ENCODE data around the gene UTS2R. TPM values are rescaled to one million over a fixed set of nuclear protein-coding genes. Genes with fewer than 3 reads are reported as not detected.

The UTS2R gene
- total RNA-seq, 1 experiment from 2014 or later, result 0.46 TPM

GRCh38 chr17:82414548-82415281 lies 43.1 kb downstream of the UTS2R start (continued):
- TF ChIP-seq NR1H2 (CRISPR knock-in tag; IDR thresholded peaks at IDR 0.05), result no peak
- no peak for TF ChIP-seq OVOL2 (CRISPR knock-in tag; IDR thresholded peaks at IDR 0.05; ENCODE audit: borderline replicate concordance)
- TF ChIP-seq, protein P1, sequence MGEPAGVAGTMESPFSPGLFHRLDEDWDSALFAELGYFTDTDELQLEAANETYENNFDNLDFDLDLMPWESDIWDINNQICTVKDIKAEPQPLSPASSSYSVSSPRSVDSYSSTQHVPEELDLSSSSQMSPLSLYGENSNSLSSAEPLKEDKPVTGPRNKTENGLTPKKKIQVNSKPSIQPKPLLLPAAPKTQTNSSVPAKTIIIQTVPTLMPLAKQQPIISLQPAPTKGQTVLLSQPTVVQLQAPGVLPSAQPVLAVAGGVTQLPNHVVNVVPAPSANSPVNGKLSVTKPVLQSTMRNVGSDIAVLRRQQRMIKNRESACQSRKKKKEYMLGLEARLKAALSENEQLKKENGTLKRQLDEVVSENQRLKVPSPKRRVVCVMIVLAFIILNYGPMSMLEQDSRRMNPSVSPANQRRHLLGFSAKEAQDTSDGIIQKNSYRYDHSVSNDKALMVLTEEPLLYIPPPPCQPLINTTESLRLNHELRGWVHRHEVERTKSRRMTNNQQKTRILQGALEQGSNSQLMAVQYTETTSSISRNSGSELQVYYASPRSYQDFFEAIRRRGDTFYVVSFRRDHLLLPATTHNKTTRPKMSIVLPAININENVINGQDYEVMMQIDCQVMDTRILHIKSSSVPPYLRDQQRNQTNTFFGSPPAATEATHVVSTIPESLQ (CRISPR knock-in tag; IDR thresholded peaks at IDR 0.05), result no peak
- TF ChIP-seq FOXK1 (CRISPR knock-in tag; IDR thresholded peaks at IDR 0.05), result peak; percentile 85
- TF ChIP-seq, protein P2, sequence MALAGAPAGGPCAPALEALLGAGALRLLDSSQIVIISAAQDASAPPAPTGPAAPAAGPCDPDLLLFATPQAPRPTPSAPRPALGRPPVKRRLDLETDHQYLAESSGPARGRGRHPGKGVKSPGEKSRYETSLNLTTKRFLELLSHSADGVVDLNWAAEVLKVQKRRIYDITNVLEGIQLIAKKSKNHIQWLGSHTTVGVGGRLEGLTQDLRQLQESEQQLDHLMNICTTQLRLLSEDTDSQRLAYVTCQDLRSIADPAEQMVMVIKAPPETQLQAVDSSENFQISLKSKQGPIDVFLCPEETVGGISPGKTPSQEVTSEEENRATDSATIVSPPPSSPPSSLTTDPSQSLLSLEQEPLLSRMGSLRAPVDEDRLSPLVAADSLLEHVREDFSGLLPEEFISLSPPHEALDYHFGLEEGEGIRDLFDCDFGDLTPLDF (CRISPR knock-in tag; IDR thresholded peaks at IDR 0.05), result peak; percentile 81; the same call in 1 of the 2 replicates
- TF ChIP-seq, protein P3, sequence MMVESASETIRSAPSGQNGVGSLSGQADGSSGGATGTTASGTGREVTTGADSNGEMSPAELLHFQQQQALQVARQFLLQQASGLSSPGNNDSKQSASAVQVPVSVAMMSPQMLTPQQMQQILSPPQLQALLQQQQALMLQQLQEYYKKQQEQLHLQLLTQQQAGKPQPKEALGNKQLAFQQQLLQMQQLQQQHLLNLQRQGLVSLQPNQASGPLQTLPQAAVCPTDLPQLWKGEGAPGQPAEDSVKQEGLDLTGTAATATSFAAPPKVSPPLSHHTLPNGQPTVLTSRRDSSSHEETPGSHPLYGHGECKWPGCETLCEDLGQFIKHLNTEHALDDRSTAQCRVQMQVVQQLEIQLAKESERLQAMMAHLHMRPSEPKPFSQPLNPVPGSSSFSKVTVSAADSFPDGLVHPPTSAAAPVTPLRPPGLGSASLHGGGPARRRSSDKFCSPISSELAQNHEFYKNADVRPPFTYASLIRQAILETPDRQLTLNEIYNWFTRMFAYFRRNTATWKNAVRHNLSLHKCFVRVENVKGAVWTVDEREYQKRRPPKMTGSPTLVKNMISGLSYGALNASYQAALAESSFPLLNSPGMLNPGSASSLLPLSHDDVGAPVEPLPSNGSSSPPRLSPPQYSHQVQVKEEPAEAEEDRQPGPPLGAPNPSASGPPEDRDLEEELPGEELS (CRISPR knock-in tag; IDR thresholded peaks at IDR 0.05), result peak; percentile 96
- no peak; the same call in 1 of the 2 replicates for TF ChIP-seq RELA (CRISPR knock-in tag; IDR thresholded peaks at IDR 0.05; ENCODE audit: borderline replicate concordance)
- peak; percentile 91 for TF ChIP-seq PREB (CRISPR knock-in tag; IDR thresholded peaks at IDR 0.05; ENCODE audit: borderline replicate concordance)
- 0 out of 2 replicates have a peak, but pooled peaks have one; percentile 45 for TF ChIP-seq NR2C2 (CRISPR knock-in tag; IDR thresholded peaks at IDR 0.05)
- TF ChIP-seq GABPB1 (CRISPR knock-in tag; IDR thresholded peaks at IDR 0.05), result peak; percentile 75
- TF ChIP-seq, protein P4, sequence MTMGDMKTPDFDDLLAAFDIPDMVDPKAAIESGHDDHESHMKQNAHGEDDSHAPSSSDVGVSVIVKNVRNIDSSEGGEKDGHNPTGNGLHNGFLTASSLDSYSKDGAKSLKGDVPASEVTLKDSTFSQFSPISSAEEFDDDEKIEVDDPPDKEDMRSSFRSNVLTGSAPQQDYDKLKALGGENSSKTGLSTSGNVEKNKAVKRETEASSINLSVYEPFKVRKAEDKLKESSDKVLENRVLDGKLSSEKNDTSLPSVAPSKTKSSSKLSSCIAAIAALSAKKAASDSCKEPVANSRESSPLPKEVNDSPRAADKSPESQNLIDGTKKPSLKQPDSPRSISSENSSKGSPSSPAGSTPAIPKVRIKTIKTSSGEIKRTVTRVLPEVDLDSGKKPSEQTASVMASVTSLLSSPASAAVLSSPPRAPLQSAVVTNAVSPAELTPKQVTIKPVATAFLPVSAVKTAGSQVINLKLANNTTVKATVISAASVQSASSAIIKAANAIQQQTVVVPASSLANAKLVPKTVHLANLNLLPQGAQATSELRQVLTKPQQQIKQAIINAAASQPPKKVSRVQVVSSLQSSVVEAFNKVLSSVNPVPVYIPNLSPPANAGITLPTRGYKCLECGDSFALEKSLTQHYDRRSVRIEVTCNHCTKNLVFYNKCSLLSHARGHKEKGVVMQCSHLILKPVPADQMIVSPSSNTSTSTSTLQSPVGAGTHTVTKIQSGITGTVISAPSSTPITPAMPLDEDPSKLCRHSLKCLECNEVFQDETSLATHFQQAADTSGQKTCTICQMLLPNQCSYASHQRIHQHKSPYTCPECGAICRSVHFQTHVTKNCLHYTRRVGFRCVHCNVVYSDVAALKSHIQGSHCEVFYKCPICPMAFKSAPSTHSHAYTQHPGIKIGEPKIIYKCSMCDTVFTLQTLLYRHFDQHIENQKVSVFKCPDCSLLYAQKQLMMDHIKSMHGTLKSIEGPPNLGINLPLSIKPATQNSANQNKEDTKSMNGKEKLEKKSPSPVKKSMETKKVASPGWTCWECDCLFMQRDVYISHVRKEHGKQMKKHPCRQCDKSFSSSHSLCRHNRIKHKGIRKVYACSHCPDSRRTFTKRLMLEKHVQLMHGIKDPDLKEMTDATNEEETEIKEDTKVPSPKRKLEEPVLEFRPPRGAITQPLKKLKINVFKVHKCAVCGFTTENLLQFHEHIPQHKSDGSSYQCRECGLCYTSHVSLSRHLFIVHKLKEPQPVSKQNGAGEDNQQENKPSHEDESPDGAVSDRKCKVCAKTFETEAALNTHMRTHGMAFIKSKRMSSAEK (CRISPR knock-in tag; IDR thresholded peaks at IDR 0.05; ENCODE audit: borderline replicate concordance), result no peak
- no peak for TF ChIP-seq ZNF416 (CRISPR knock-in tag; IDR thresholded peaks at IDR 0.05)
- TF ChIP-seq SMAD3 (CRISPR knock-in tag; IDR thresholded peaks at IDR 0.05; ENCODE audit: borderline replicate concordance), result peak; percentile 92
- TF ChIP-seq, protein P5, sequence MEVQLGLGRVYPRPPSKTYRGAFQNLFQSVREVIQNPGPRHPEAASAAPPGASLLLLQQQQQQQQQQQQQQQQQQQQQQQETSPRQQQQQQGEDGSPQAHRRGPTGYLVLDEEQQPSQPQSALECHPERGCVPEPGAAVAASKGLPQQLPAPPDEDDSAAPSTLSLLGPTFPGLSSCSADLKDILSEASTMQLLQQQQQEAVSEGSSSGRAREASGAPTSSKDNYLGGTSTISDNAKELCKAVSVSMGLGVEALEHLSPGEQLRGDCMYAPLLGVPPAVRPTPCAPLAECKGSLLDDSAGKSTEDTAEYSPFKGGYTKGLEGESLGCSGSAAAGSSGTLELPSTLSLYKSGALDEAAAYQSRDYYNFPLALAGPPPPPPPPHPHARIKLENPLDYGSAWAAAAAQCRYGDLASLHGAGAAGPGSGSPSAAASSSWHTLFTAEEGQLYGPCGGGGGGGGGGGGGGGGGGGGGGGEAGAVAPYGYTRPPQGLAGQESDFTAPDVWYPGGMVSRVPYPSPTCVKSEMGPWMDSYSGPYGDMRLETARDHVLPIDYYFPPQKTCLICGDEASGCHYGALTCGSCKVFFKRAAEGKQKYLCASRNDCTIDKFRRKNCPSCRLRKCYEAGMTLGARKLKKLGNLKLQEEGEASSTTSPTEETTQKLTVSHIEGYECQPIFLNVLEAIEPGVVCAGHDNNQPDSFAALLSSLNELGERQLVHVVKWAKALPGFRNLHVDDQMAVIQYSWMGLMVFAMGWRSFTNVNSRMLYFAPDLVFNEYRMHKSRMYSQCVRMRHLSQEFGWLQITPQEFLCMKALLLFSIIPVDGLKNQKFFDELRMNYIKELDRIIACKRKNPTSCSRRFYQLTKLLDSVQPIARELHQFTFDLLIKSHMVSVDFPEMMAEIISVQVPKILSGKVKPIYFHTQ (CRISPR knock-in tag; IDR thresholded peaks at IDR 0.05), result no peak
- no peak for TF ChIP-seq ATF1 (CRISPR knock-in tag; IDR thresholded peaks at IDR 0.05)
- TF ChIP-seq ZBTB21 (CRISPR knock-in tag; IDR thresholded peaks at IDR 0.05; ENCODE audit: borderline replicate concordance), result no peak
- TF ChIP-seq, protein P6, sequence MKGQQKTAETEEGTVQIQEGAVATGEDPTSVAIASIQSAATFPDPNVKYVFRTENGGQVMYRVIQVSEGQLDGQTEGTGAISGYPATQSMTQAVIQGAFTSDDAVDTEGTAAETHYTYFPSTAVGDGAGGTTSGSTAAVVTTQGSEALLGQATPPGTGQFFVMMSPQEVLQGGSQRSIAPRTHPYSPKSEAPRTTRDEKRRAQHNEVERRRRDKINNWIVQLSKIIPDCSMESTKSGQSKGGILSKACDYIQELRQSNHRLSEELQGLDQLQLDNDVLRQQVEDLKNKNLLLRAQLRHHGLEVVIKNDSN (CRISPR knock-in tag; IDR thresholded peaks at IDR 0.05), result peak; percentile 74
- peak; percentile 72; the same call in 1 of the 2 replicates for TF ChIP-seq ELF4 (CRISPR knock-in tag; IDR thresholded peaks at IDR 0.05; ENCODE audit: low read depth)
- peak; percentile 97 for TF ChIP-seq FOXP1 (CRISPR knock-in tag; IDR thresholded peaks at IDR 0.05; ENCODE audit: borderline replicate concordance)
- TF ChIP-seq ZNF423 (CRISPR knock-in tag; IDR thresholded peaks at IDR 0.05), result no peak
- TF ChIP-seq ZNF219 (CRISPR knock-in tag; IDR thresholded peaks at IDR 0.05; ENCODE audit: borderline replicate concordance), result peak; percentile 68; the same call in 1 of the 2 replicates
- TF ChIP-seq CTCF (IDR thresholded peaks at IDR 0.05), result no peak; the same call in 1 of the 2 replicates

All from WTC11 (cell line).